HFF-Myc (cell line): Measurements from ENCODE around the gene POLDIP3.
"Not testable (repeated sequence)": the region's sequence is repeated elsewhere in the genome, so short reads cannot be mapped to it uniquely, and the experiment has no call there.

Source experiments
- DNase-seq: peaks from one replicate; pipeline ENCODE4 v3.0.0-alpha.2; 2011; ENCODE audit warnings: low read depth; ENCODE audit errors: extremely low read depth
- H3K4me3 ChIP-seq: replicated peaks from 2 replicates; pipeline ENCODE4 v1.5.1; 2011; ENCODE audit warnings: low read depth, mild to moderate bottlenecking, control low read depth, low read length
- TF ChIP-seq, protein P1 (sequence below): IDR thresholded peaks from 2 replicates; pipeline ENCODE4 v1.5.1; 2012; ENCODE audit warnings: mild to moderate bottlenecking, low read depth, low read length, control low read depth; ENCODE audit errors: missing control alignments

POLDIP3 gene

DNA sequence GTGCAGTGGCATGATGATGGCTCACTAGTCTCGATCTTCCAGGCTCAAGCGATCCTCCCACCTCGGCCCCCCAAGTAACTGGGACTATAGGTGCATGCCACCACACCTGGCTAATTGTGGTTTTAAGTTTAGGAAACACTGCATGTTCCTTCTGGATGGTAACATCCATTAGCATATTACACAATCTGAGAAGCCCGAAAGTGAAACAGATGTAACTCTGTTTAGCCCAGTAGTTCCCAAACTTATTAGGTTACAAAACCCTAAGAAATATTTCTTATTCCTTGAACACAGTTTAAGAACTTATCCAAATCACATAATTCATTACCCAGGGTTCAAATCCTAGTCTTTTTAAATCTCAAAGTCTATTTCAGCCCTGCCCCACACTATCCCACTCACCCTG lies 28.3 kb downstream of the POLDIP3 start:
- no peak overlapping the region for H3K4me3 ChIP-seq
- no peak for DNase-seq
- TF ChIP-seq, protein P1, sequence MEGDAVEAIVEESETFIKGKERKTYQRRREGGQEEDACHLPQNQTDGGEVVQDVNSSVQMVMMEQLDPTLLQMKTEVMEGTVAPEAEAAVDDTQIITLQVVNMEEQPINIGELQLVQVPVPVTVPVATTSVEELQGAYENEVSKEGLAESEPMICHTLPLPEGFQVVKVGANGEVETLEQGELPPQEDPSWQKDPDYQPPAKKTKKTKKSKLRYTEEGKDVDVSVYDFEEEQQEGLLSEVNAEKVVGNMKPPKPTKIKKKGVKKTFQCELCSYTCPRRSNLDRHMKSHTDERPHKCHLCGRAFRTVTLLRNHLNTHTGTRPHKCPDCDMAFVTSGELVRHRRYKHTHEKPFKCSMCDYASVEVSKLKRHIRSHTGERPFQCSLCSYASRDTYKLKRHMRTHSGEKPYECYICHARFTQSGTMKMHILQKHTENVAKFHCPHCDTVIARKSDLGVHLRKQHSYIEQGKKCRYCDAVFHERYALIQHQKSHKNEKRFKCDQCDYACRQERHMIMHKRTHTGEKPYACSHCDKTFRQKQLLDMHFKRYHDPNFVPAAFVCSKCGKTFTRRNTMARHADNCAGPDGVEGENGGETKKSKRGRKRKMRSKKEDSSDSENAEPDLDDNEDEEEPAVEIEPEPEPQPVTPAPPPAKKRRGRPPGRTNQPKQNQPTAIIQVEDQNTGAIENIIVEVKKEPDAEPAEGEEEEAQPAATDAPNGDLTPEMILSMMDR, result no peak

DNA sequence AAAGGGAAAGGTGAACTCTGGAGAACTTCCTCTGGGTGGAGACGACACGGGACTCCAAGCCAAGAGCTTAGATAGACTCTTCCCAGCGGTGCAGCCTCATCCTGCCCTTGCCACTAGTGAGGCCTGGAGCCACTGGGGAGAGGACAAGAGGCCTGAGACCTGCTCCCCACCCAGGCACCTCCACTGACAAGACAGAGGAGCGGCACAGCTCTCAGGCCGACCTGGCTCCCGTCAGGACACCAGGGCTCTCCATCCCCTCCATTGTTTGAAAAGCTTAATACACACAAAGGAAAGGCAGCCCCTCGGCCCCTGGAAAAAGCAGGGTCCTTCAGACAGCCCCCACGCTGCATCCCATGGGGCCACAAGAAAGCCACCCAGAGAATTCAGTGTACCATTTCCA lies 29.6 kb downstream of the POLDIP3 start:
- no peak for DNase-seq
- TF ChIP-seq, protein P1, result no peak
- H3K4me3 ChIP-seq, result no peak overlapping the region

DNA sequence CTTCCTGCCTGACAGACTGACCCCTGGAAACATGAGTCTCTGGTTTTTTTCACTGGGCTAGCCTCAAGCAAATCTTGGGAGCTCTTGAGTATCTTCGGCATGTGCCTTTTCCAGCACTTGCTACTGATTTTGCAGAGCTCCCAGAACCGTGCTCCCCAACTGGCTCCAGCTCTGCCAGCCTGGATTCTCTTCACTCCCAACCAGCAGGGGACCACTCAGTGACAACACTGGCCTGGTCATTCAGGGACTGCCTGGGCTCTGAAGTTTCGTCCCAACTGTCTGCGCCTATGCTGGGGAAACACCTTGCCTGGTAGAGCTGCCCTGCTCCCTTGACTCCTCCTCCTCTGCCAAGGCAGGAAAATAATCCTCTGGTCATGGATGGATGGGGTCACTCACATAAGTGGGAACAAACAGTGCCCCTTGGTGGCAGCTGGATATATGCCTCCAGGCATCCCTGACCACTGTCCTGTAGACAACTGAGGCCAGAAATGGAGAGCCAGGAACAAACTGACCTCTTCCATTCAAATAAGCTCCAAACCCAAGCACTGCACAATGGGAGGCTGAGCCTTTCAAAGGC lies 30.2 kb downstream of the POLDIP3 start:
- no peak overlapping the region for H3K4me3 ChIP-seq
- TF ChIP-seq, protein P1, result no peak
- DNase-seq, result no peak

DNA sequence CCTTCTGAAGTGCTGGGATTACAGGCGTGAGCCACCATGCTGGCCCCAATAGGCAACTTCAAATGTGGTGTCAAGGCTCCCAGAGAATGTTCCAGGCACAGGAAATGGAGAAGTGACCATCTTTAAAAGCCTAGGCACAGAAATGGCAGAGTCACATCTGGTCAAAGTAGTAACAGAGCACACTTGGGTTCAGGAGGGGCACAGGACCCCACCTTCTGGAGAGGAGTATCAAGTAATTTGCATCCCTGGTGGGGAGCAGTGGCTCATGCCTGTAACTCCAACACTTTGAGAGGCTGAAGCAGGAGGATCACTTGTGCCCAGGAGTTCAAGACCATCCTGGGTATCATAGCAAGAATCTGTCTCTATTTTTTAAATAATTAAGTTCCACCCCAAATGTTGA lies 31.7 kb downstream of the POLDIP3 start:
- TF ChIP-seq, protein P1, result no peak
- H3K4me3 ChIP-seq, result no peak overlapping the region
- DNase-seq, result no peak

DNA sequence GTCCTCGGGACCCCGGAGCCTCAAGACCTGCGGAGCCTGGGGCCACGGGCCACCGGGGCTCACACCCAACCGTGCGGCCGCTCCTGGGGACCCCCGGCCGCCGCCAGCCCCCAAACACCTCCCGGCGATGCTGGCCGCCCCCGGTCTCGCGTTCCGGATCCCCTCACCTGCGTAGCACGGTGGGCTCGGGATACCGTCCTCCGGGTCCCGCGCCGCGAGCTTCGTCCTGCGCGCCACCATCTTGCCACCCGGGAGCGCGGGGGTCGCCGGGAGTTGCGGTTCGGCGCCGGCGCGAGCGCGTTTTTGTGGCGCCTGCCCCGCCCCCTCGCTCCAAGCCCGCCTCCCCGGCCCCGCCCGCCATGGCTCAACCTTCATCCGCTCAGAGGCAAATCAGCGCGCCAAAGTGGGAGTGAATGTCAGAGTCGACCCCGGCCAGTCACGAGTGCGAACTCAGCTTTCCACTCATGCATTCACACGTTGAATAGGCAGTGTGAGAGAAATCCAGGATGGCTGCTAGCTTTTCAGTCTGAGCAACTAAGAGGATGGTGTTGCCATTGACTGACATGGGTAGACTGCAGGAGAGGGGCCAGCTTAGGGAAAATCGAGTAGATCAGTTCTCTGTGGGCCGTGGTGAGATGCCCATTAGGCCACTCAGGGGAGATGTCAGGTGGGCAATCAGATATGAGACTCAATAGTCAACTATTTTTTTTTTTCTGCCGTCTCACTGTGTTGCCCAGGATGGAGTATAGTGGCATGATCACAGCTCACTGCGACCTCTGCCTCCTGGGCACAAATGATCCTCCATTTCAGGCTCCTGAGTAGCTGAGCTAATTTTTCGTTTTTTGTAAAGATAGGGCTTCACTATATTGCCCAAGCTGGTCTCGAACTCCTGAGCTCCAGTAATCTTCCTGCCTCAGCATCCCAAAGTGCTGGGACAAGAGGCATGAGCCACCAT lies 32.6 kb downstream of the POLDIP3 start:
- DNase-seq, result peak; percentile 9
- peak overlapping the region; percentile 61 for H3K4me3 ChIP-seq
- TF ChIP-seq, protein P1, result no peak

DNA sequence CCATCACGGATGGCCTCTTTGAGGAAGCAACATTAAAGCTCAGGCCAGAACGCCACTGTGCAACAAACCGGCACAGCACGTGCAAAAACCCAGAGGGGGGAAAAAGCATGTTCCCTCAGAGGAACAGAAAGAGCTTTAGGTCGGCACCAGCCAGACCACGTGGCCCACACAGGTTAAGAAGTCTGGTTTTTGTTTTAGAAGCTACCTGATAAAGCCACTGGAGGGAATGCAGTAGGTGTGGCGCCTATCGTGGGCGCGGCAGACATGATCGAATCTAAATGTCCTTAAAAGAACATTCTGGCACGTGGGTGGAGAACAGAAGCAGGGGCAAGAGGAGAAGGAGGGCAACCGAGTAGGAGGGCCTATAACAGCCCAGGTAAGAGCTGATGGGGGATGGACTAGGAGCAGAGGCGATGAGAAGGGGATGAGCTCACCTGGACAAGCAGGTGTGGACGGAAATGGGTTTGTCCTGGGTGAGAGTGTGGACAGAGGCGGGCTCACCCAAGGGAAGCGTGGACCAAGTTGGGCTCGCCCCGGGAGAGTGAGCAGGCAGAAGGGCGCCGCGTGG lies 33.4 kb downstream of the POLDIP3 start:
- H3K4me3 ChIP-seq, result peak overlapping the region; percentile 61
- DNase-seq, result not testable (repeated sequence)

DNA sequence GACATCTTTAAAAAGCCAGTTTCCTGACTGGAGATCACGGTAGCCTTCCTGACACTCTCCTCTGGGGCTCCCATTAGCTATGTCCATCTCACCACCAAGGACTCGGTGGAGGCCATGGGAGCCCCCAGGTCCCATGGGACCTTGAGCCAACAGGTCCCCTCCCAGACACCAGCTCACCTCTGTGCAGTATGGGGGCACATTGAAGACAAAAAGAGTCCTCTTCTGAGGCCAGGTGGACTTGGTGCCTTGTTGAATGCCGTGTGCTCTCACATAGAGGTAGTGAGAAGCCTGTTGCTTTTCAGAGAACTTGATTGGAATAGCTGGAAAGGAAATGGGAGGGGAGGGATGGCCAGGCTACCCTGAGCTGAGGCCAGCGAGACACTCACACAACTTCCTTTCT lies 34.6 kb downstream of the POLDIP3 start:
- peak overlapping the region; percentile 32 for H3K4me3 ChIP-seq
- DNase-seq, result not testable (repeated sequence)
